Activated effector memory CD4-positive, alpha-beta T cell treated with anti-CD3 and anti-CD28 coated beads, Interleukin-2, amount 50 U/mL, for 16 hours (primary cell): ENCODE data around the gene PRELID1.
A peak's percentile ranks its signal among the peaks of the same experiment; 100 is the strongest.
"Not testable (repeated sequence)": the region's sequence is repeated elsewhere in the genome, so short reads cannot be mapped to it uniquely, and the experiment has no call there.

ENCODE experiments used
- DNase-seq: peaks from one replicate; pipeline ENCODE4 v3.0.0-alpha.2; 2020

PRELID1 gene

DNA sequence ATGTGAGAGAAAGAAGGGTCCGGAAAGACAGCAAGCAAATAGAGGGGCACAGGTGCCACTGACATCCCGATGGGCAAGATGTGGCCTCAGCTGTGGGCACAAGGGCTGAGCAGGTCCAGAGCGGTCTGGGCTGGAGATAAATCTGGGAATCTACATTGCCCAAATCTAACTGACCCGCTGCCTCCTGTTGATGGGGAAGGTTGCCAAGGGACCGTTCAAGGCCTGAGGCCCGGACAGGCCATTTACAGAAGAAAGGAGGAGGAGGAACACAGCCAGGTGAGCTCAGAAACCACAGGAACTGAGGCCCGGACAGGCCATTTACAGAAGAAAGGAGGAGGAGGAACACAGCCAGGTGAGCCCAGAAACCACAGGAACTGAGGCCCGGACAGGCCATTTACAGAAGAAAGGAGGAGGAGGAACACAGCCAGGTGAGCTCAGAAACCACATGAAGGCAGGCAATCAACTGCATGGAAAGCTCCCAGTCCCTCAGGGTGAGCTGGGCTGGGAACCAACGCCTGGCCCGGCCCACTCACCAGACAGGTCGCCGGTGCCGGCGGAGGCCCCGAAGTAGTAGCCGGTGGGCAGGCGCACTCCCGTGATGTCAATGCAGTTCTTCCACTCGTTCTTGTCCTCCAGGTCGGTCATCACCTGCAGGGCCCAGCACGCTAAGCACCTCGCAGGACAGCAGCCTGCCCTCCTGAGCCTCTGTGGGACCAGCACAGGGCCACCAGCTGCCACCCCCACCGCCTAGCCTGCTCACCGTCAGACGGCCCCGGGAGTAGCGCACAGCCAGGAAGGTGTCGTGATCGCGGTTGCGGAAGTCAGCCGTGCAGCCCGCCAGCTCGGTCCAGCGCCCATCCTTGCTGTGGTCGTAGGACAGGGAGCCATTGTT, 33.2 kb downstream of the PRELID1 start:
- no peak for DNase-seq

DNA sequence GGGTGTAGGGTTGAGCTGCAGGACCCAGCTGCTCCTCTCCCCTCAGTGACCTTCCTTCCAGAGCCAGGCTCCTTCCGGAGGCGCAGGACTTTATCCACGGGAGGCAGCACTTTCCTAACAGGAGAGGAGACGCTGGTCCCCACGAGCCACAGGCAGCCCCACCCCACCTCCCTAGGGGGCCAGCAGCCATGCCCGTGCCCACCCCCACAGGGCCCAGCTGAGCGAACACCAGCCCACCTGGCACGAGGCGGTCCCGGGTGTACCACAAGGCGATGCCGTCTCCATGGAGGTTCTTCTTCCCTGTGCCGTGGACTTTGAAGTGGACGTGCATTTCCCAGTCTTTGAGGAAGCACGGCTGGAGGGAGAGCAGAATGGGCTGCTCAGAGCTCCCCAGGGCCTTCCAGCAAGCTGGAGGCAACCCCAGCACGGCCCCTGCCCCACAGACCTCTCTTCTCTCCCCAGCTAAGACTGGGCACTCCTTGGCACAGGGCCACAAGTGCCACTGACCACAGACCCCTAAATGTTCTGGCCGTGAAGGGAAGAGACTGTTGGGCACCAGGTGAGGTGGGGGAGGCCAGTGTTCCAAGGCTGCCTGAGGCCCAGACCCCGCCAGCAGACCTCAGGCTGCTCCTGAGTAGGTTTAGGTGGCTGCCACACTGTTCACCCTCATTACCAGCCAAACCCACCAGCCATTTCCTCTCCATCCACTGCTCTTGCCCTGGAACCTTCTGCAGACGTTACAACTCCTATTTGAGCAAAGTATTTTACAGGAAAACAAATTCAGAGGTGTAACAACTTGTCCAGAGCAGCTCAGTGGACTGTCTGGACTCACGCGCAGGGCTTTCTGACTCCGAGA, 34.9 kb downstream of the PRELID1 start:
- DNase-seq = no peak

- no peak for DNase-seq
Observed at GRCh38 chr5:177339107-177339638, 35.6 kb downstream of the PRELID1 start.

GRCh38 chr5:177343000-177343399, 39.4 kb downstream of the PRELID1 start:
- not testable (repeated sequence) for DNase-seq

- no peak for DNase-seq
Observed at GRCh38 chr5:177343777-177344176, 40.2 kb downstream of the PRELID1 start.

DNA sequence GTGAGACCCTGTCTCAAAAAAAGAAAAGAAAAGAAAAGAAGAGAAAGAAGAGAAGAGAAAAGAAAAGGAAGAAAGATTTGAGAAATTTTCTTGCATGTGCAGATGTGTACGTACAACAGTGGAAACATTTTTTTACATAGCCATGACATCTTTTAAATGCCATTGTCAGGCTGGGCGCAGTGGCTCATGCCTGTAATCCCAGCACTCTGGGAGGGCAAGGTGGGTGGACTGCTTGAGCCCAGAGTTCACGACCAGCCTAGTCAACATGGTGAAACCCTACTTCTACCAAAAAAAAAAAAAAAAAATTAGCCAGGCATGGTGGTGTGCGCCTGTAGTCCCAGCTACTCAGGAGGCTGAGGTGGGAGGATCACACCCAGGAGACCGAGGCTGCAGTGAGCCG, 41.3 kb downstream of the PRELID1 start:
- DNase-seq = no peak

DNA sequence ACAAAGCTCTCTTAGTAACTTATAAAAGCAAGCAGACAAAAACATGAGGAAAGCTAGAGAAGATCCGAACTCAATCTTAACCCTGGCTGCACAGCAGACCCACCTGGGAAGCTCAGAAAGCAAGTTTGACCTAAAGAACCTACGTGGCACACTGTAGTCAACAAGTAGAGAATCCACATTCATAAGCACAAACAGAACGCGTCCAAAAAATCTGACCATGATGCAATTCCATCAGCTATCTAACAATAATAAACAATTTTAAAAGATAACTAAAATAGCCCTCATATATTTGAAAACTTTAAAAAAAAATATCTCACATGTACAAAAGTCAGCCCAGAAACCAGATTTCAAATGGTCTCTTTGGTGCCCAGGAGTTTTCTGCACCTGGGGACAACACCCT, 43.2 kb downstream of the PRELID1 start:
- no peak for DNase-seq

DNA sequence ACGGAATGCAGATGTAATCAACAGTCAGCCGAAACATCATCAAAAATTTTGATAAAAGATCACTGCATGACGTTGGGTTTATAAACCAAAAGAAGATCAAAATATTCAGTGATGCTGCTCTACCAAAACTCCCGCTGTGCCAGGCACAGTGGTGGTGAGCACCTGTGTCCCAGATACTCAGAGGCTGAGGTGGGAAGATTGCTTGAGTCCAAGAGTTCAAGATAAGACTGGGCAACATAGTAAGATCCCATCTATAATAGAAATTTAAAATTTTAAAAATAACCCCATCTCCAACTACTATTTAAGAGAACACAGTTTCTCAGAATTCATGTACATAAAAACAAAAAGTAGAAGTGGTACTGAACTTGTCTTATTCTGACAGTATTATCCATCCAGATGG, 44.1 kb downstream of the PRELID1 start:
- DNase-seq = no peak

DNA sequence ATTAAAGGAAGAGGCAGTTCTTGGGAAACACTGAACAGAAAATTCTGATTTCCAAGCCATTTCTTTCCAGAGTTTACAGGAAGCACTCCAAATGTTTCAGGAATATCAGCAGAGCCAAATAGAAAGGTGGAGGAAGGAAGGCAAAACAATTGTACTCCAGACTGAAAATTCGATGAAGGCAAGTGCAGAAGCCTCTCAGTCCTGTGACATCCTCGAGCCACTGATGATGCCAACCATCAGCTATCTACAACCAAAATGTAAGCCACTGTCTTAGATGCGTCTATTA, 45.7 kb downstream of the PRELID1 start:
- DNase-seq = no peak

DNA sequence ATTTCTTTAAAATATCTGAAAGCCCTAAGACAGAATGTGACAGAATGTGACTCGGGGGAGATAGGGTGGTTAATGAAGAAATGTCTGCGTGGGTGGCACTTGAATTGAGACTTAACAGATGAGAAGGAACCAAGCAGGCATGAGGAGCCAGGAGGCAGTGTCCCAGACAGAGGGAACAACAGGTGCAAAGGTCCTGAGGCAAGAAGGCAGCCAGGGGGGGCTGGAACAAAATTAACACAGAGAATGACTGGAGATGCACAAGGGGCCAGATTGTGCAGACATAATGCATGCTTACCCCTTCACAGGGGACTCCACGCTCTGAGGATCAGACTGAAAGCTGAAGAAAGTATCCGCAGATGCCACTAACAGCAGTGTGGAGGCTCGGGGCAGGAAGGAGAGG, 46.2 kb downstream of the PRELID1 start:
- DNase-seq = no peak

DNA sequence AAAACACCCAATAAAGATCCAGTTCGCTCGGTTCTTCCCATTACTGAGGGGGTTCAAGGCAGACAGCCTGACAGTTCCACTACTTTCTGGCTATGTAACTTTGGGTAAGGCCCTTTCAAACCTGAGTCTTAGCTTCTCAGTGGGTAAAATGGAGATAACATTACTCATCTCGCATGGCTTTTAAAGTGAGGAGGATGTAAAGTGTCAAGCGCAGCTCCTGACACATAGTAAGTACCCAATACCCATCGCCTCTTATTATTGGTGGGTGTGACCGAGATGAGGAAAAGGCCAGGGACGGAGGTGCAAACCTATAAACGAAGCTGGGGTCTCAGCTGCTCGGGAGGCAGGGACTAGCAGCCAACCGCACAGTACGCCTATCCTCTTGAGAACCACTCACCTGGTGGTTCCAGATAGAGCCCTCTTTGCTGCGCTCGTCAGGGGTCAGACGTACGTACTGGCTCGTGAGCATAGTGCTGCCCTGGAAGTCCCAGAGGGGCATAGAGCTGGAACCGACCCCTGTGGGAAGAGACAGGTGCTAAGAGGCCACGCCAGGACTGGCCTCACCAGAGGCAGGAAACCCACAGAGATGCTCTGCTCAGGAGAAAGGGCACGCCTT, 47.3 kb downstream of the PRELID1 start:
- no peak for DNase-seq

DNA sequence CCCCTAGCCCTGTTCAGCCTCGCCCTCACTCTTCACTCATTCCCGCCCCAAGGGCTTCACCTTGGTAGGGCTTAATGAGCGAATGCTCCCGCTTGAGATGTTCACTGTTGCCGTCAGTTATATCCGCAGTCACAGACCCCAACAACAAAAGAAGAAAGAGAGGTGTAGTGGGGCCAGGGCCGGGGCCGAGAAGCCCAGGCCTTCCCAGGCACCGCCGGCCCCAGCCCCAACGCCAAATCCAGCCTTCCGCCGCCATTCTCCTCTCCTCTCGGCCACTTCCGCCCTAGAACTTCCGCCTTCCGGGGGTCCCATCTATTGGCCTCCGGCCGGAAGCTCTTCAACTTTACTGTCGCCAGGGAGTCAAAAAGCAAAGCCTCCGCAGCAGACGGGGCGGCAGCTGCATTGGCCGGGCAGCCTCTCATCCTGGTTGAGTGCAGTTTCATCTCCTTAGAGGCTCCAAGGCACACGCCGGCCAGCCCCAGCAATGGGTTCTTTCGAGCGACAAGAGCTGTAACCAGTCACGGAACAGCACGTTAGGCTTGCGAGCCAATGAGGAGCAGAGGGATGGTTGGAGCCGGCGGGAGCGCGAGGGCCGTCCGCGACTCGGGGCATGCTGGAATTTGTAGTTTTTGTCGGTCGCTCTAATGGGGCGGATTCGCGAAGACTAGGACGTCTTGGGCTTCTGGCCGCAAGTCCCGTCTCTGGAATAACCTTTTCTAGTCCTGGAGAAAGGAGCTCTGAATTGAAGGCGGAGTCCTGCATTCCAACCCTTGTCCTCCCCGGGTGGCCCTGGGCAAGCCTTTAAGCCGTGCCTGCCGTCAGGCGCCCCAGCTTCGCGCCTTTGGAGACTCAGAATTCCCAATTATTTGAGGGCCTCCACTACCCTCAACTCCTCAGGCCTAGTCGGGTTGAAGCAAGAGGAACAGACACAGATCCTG, 48.1 kb downstream of the PRELID1 start, which contains the start of gene LMAN2:
TSS of gene LMAN2 (minus strand) at position 277 of the 938 bp plus-strand sequence. CDS start at position 256, 21 bp downstream.
- DNase-seq = peak; percentile 96

GRCh38 chr5:177353093-177353492, 49.5 kb downstream of the PRELID1 start:
- no peak for DNase-seq

- DNase-seq = no peak
Observed at GRCh38 chr5:177354256-177354655, 50.7 kb downstream of the PRELID1 start.

GRCh38 chr5:177354711-177355110, 51.1 kb downstream of the PRELID1 start:
- no peak for DNase-seq

DNA sequence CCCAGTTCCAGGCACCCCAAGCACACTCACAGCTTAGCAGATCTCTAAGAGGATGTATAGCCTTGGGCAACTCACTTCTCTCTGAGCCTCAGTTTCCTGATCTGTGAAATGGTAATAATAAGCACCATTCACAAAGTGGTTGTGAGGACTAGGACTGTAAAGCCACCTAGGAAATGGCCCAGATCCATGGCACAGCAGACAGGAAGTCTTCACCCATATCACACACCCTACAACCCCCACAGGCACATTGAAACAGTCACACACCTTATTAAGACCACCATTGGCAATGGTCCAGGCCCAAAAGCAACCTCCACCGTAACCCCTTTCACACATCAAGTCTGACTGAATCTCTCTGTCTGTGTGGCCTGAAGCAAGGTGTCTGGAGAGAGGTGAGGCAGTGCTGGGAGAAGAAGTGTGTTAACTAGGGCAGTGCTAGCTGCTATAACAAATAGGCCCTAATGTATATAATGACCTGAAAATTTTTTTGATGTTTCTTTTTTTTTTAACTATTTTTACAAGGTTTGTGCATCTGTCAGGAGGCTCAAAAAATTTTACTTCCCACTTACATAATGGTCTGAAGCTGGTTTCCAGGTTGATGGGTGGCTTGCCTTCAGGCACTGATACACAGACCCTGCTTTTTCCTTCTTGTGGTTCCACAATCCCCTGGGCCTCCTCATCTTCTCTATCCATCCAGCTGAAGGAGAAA, 51.7 kb downstream of the PRELID1 start:
- DNase-seq = no peak

GRCh38 chr5:177355868-177356168, 52.2 kb downstream of the PRELID1 start:
- no peak for DNase-seq
